CD8-positive, alpha-beta memory T cell (primary cell): Measurements from ENCODE around the gene CNTN6. TPM values are rescaled to one million over a fixed set of nuclear protein-coding genes. Genes with fewer than 3 reads are reported as not detected.

ENCODE experiments used
- CTCF ChIA-PET: fragments of 350-600 bp; sonication (Branson Sonifier 250); formaldehyde crosslinking; loops from one replicate; lab custom pipeline; 2021; ENCODE audit warnings: antibody characterized with exemption; lab: Charles Lee
- POLR2A ChIA-PET: fragments of 350-600 bp; sonication (Branson Sonifier 250); formaldehyde crosslinking; loops from one replicate; lab custom pipeline; 2021; ENCODE audit warnings: antibody characterized with exemption; lab: Charles Lee
- DNase-seq, 5 donors: peaks; one replicate each; pipeline versions ENCODE4 v3.0.0 to v3.0.0-alpha.2; 2020 to 2022; ENCODE audit warnings: mixed read lengths in 1 of 5
- H3K27ac ChIP-seq: one replicate; pipeline ENCODE4 v1.7.0; 2013; ENCODE audit warnings: low read depth, mild to moderate bottlenecking, low read length, moderate library complexity
- H3K27me3 ChIP-seq: 2 replicates; pipeline ENCODE4 v1.7.0; 2013; ENCODE audit warnings: low read length, mild to moderate bottlenecking; ENCODE audit not compliant: insufficient read depth, poor library complexity, severe bottlenecking
- H3K36me3 ChIP-seq: 2 replicates; pipeline ENCODE4 v1.7.0; 2013; ENCODE audit warnings: mild to moderate bottlenecking, low read length, moderate library complexity; ENCODE audit not compliant: insufficient read depth
- H3K4me1 ChIP-seq: 2 replicates; pipeline ENCODE4 v1.7.0; 2013; ENCODE audit warnings: mild to moderate bottlenecking, low read length, moderate library complexity; ENCODE audit not compliant: insufficient read depth
- H3K4me3 ChIP-seq: 2 replicates; pipeline ENCODE4 v1.7.0; 2013; ENCODE audit warnings: mild to moderate bottlenecking, low read length
- H3K9me3 ChIP-seq: 2 replicates; pipeline ENCODE4 v1.7.0; 2013; ENCODE audit warnings: mild to moderate bottlenecking, low read length
- H3K27ac Mint-ChIP-seq, 8 donors: one replicate each; pipeline ENCODE4 v1.8.0; 2020 to 2021; ENCODE audit warnings: mixed read lengths in 8 of 8, mild to moderate bottlenecking in 6 of 8, inconsistent platforms in 3 of 8, moderate library complexity in 3 of 8
- H3K27me3 Mint-ChIP-seq, 2 donors: one replicate each; pipeline ENCODE4 v1.8.0; 2020 to 2021; ENCODE audit warnings: mixed read lengths in 2 of 2, mild to moderate bottlenecking in 1 of 2, moderate library complexity in 1 of 2
- H3K36me3 Mint-ChIP-seq, 3 donors: one replicate each; pipeline ENCODE4 v1.8.0; 2020 to 2021; ENCODE audit warnings: mixed read lengths in 3 of 3, inconsistent platforms in 1 of 3, mild to moderate bottlenecking in 1 of 3
- H3K4me1 Mint-ChIP-seq, 3 donors: one replicate each; pipeline ENCODE4 v1.8.0; 2020 to 2021; ENCODE audit warnings: mixed read lengths in 3 of 3, inconsistent platforms in 1 of 3, mild to moderate bottlenecking in 1 of 3
- H3K4me3 Mint-ChIP-seq, 7 donors: one replicate each; pipeline ENCODE4 v1.8.0; 2020 to 2021; ENCODE audit warnings: mixed read lengths in 7 of 7, mild to moderate bottlenecking in 6 of 7, moderate library complexity in 4 of 7, inconsistent platforms in 2 of 7
- H3K9me3 Mint-ChIP-seq, 5 donors: one replicate each; pipeline ENCODE4 v1.8.0; 2020 to 2022; ENCODE audit warnings: mixed read lengths in 5 of 5, mild to moderate bottlenecking in 3 of 5, moderate library complexity in 2 of 5, inconsistent platforms in 1 of 5
- polyA plus RNA-seq: library from polyadenylated mRNA; unstranded; fragments of 300-500 nt; fragmentation: Illumina TruSeq; gene quantifications from one replicate; pipeline ENCODE4 v1.2.3, GENCODE V29; 2021
- total RNA-seq, 2 experiments: library from RNA; stranded (reverse); gene quantifications; one replicate each; pipeline ENCODE4 v1.2.3, GENCODE V29; 2021

The CNTN6 gene
- total and polyA plus RNA-seq, 3 experiments from 2014 or later, result not detected

- POLR2A ChIA-PET, result no interaction called here
- CTCF ChIA-PET, result no interaction called here
- Histone ChIP-seq H3K4me3 (no peak overlapping the region), H3K27me3 (no peaks in the 10 kb centered on the region), H3K9me3 (no peaks in the 10 kb centered on the region), H3K4me1 (no peaks in the 10 kb centered on the region), H3K36me3 (no peaks in the 10 kb centered on the region), H3K27ac (no peak overlapping the region)
- Mint-ChIP-seq H3K4me1 (no peaks in the 10 kb centered on the region), H3K27me3 (peaks cover 0 to under 1% of the 10 kb centered on the region in 2 donors), H3K27ac (no peak overlapping the region), H3K4me3 (no peak overlapping the region), H3K9me3 (peaks cover 2 to 18% (median 9%) of the 10 kb centered on the region in 5 donors), H3K36me3 (no peaks in the 10 kb centered on the region)
- DNase-seq, result no peak
Measured at GRCh38 chr3:1400571-1400970, 307.7 kb downstream of the CNTN6 start.

DNA sequence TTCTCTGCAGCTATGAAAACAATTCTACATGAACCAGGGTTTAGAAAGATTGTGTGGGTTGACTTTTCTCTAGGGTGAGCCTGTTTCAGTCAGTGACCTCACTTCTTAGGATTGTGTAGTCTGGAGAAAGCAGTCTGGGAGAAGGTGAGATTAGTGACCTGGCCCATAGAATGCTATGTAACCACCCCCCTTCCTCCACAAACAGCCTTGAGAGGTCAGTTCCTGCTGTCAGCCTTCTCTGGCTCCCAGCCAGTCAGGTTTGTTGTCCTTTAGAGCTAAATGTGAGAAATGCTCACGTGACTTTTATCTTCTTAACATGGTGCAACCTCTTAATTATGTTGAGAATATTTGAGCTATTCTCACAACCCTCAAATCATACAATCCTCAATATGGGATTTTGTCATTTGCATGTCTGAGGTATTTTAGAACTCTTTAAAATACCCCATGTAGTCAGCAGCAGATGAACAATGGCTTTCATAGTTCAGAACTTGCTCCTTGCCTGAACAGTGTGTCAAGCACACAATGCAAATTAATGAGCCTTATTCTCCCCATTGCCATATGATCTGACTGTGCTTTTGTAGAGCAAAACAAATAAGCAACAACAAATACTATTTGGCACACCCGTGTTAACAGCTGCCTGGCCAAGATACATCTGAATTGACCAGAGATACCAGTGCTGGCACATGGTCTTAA, 311.6 kb downstream of the CNTN6 start:
- POLR2A ChIA-PET, result no interaction called here
- Mint-ChIP-seq H3K9me3 (peaks cover 0 to 13% (median 8%) of the 10 kb centered on the region in 5 donors), H3K27me3 (no peaks in the 10 kb centered on the region)

GRCh38 chr3:1406250-1406649, 313.4 kb downstream of the CNTN6 start:
- H3K9me3 Mint-ChIP-seq, result peaks cover 0 to 13% (median 7%) of the 10 kb centered on the region in 5 donors
- no peaks in the 10 kb centered on the region for H3K27me3 Mint-ChIP-seq
- Histone ChIP-seq H3K27ac (no peak overlapping the region), H3K36me3 (no peaks in the 10 kb centered on the region), H3K4me1 (no peaks in the 10 kb centered on the region), H3K9me3 (no peaks in the 10 kb centered on the region), H3K4me3 (no peak overlapping the region), H3K27me3 (no peaks in the 10 kb centered on the region)
- H3K4me3 Mint-ChIP-seq, result no peak overlapping the region
- H3K4me1 Mint-ChIP-seq, result no peaks in the 10 kb centered on the region
- DNase-seq, result no peak
- no peak overlapping the region for H3K27ac Mint-ChIP-seq
- POLR2A ChIA-PET, result no interaction called here
- H3K36me3 Mint-ChIP-seq, result no peaks in the 10 kb centered on the region
- CTCF ChIA-PET, result no interaction called here

More for the DNA sequence above, 311.6 kb downstream of the CNTN6 start:
- no peaks in the 10 kb centered on the region for H3K27me3 ChIP-seq
- Mint-ChIP-seq H3K36me3 (no peaks in the 10 kb centered on the region), H3K4me1 (no peaks in the 10 kb centered on the region), H3K27ac (no peak overlapping the region), H3K4me3 (no peak overlapping the region)
- H3K4me3 ChIP-seq, result no peak overlapping the region
- CTCF ChIA-PET, result no interaction called here
- H3K36me3 ChIP-seq, result no peaks in the 10 kb centered on the region
- DNase-seq, result no peak
- no peaks in the 10 kb centered on the region for H3K9me3 ChIP-seq
- H3K4me1 ChIP-seq, result no peaks in the 10 kb centered on the region
- H3K27ac ChIP-seq, result no peak overlapping the region

DNA sequence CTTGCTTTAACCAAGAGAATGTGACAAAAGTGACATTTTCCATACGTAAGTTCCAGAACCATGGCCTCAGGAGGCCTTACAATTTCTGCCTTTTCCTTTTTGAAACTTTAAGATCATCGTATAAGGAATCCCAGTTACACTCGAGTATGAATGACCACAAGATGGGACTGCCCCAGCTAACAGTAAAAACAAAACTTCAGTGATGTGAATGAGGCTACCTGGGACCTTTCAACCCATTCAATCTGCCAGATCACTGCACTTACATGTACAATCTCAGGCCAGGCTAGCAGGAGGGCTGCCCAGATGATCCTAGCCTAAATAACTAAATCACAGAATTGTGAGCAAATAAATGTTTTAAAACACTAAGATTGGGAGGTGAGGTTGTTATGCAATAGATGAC, 328.8 kb downstream of the CNTN6 start:
- Histone ChIP-seq H3K9me3 (no peaks in the 10 kb centered on the region), H3K4me1 (no peaks in the 10 kb centered on the region), H3K27ac (no peak overlapping the region), H3K36me3 (no peaks in the 10 kb centered on the region), H3K27me3 (no peaks in the 10 kb centered on the region), H3K4me3 (no peak overlapping the region)
- Mint-ChIP-seq H3K36me3 (no peaks in the 10 kb centered on the region), H3K27me3 (peaks cover 0 to 2% of the 10 kb centered on the region in 2 donors), H3K4me1 (no peaks in the 10 kb centered on the region), H3K9me3 (peaks cover 0 to 34% (median 3%) of the 10 kb centered on the region in 5 donors), H3K27ac (no peak overlapping the region), H3K4me3 (no peak overlapping the region)
- DNase-seq, result no peak
- ChIA-PET POLR2A (no interaction called here), CTCF (no interaction called here)

DNA sequence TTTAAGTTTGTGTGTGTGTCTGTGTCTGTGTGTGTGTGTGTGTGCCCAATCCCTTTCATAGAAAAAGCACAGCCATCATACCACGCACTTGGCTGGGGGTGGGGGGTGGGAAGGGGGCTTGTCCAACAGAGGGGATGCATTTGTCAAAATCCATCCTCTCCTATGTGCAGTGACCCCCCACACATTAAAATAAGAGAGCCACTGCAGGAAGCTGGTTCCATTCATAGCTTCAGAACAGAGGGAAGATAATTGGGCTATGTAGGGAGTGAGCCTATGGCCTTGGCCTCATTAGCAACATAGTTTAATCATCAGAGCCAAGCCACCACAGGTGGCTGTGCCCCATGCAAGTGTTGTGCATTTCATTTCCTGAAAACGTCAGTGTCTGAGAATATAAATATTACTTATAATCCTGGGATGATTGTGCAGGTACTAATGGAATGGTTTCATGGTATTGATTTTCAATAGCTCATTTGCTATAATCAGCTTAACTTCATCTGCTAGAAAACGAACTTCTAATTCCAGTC, 330.8 kb downstream of the CNTN6 start:
- no peaks in the 10 kb centered on the region for H3K36me3 Mint-ChIP-seq
- CTCF ChIA-PET, result no interaction called here
- H3K27me3 ChIP-seq, result no peaks in the 10 kb centered on the region
- H3K4me1 Mint-ChIP-seq, result no peaks in the 10 kb centered on the region
- no peaks in the 10 kb centered on the region for H3K9me3 ChIP-seq
- POLR2A ChIA-PET, result no interaction called here
- H3K4me1 ChIP-seq, result no peaks in the 10 kb centered on the region
- peaks cover 0 to 2% of the 10 kb centered on the region in 2 donors for H3K27me3 Mint-ChIP-seq
- no peak overlapping the region for H3K27ac ChIP-seq
- no peaks in the 10 kb centered on the region for H3K36me3 ChIP-seq
- H3K27ac Mint-ChIP-seq, result no peak overlapping the region
- no peak for DNase-seq
- H3K4me3 Mint-ChIP-seq, result no peak overlapping the region
- peaks cover 0 to 25% (median 3%) of the 10 kb centered on the region in 5 donors for H3K9me3 Mint-ChIP-seq
- no peak overlapping the region for H3K4me3 ChIP-seq

DNA sequence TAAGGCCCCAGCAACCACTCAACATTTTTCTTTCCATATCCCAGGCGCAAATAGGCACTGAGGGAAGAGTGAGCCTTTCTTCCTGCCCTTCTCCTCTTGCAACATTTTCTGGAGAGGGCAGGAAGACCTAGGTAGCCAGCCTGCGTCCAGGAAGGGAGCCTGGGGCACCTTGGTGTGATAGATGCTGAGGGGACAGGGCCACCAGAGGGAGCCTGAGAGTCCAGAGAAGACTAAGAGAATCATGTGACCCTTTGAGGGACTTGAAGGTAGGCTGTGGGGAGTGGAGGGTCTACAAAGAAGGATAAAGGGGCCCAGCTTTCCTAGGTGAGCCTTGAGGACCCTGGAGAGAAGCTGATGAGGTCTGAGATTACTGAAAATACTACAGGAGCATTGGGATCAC, 346.6 kb downstream of the CNTN6 start:
- peaks cover 4 to 11% (median 7%) of the 10 kb centered on the region in 5 donors for H3K9me3 Mint-ChIP-seq
- CTCF ChIA-PET, result no interaction called here
- H3K36me3 Mint-ChIP-seq, result no peaks in the 10 kb centered on the region
- no peak overlapping the region for H3K27ac ChIP-seq
- DNase-seq, result no peak
- POLR2A ChIA-PET, result no interaction called here
- H3K4me1 ChIP-seq, result no peaks in the 10 kb centered on the region
- H3K9me3 ChIP-seq, result no peaks in the 10 kb centered on the region
- H3K36me3 ChIP-seq, result no peaks in the 10 kb centered on the region
- H3K27ac Mint-ChIP-seq, result no peak overlapping the region
- no peaks in the 10 kb centered on the region for H3K27me3 ChIP-seq
- no peaks in the 10 kb centered on the region for H3K4me1 Mint-ChIP-seq
- no peak overlapping the region for H3K4me3 Mint-ChIP-seq
- no peak overlapping the region for H3K4me3 ChIP-seq
- H3K27me3 Mint-ChIP-seq, result no peaks in the 10 kb centered on the region

DNA sequence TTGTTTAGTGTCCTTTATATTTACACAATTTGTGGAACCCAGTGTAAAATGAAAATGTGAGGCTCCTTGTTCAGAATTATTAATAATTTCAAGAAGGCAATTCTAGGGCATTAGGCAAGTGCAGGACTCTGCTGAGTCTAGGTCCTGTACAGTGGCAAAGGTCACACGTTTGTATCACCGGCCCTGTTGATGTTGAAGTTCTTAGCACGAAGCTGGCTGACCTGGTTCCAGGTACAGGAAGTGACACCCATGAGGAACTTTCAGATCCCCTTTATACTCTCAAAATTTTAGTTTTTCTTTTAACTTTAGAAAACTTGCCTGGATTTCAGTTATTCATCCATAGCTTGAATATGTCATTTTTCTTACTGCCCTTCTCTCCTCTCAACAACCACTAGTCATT, 349.4 kb downstream of the CNTN6 start:
- no peaks in the 10 kb centered on the region for H3K27me3 Mint-ChIP-seq
- no peaks in the 10 kb centered on the region for H3K4me1 Mint-ChIP-seq
- Histone ChIP-seq H3K4me3 (no peak overlapping the region), H3K27ac (no peak overlapping the region), H3K9me3 (no peaks in the 10 kb centered on the region), H3K4me1 (no peaks in the 10 kb centered on the region), H3K27me3 (no peaks in the 10 kb centered on the region), H3K36me3 (no peaks in the 10 kb centered on the region)
- H3K27ac Mint-ChIP-seq, result peak overlapping the region in 1 of 8 donors; percentile 33
- ChIA-PET POLR2A (no interaction called here), CTCF (no interaction called here)
- DNase-seq, result no peak
- no peaks in the 10 kb centered on the region for H3K36me3 Mint-ChIP-seq
- no peak overlapping the region for H3K4me3 Mint-ChIP-seq
- peaks cover 4 to 14% (median 10%) of the 10 kb centered on the region in 5 donors for H3K9me3 Mint-ChIP-seq

DNA sequence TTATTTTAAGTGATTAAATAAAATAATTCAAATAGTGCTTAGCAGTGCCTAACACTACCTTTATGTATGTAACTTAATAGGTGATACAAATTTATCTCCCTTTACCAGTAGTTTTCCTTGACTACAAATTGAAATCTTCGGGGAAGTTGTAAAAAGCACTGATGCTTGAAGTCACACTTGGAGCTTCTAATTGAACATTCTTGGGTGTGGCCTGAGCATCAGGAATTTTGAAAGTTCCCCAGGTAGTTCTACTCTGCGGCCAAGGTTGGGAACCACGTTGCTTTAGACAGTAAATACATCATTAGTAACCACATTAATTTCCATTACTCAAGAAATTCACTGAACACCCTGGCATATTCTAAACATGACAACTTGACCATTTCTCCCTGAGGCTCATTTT, 351.4 kb downstream of the CNTN6 start:
- H3K4me3 ChIP-seq, result no peak overlapping the region
- CTCF ChIA-PET, result no interaction called here

More for the DNA sequence above, 351.4 kb downstream of the CNTN6 start:
- Histone ChIP-seq H3K9me3 (no peaks in the 10 kb centered on the region), H3K4me1 (no peaks in the 10 kb centered on the region), H3K27ac (no peak overlapping the region), H3K27me3 (no peaks in the 10 kb centered on the region), H3K36me3 (no peaks in the 10 kb centered on the region)
- Mint-ChIP-seq H3K9me3 (peaks cover 4 to 16% (median 9%) of the 10 kb centered on the region in 5 donors), H3K4me3 (no peak overlapping the region), H3K27ac (no peak overlapping the region), H3K4me1 (no peaks in the 10 kb centered on the region), H3K27me3 (no peaks in the 10 kb centered on the region), H3K36me3 (no peaks in the 10 kb centered on the region)
- DNase-seq, result no peak
- POLR2A ChIA-PET, result no interaction called here
